ENCODE data around the gene PRRT4. TPM values are rescaled to one million over a fixed set of nuclear protein-coding genes. Genes with fewer than 3 reads are reported as not detected.

PRRT4 gene
- total and polyA plus RNA-seq, 4 experiments from 2014 or later, result 0.11 to 0.58 (median 0.34) TPM

DNA sequence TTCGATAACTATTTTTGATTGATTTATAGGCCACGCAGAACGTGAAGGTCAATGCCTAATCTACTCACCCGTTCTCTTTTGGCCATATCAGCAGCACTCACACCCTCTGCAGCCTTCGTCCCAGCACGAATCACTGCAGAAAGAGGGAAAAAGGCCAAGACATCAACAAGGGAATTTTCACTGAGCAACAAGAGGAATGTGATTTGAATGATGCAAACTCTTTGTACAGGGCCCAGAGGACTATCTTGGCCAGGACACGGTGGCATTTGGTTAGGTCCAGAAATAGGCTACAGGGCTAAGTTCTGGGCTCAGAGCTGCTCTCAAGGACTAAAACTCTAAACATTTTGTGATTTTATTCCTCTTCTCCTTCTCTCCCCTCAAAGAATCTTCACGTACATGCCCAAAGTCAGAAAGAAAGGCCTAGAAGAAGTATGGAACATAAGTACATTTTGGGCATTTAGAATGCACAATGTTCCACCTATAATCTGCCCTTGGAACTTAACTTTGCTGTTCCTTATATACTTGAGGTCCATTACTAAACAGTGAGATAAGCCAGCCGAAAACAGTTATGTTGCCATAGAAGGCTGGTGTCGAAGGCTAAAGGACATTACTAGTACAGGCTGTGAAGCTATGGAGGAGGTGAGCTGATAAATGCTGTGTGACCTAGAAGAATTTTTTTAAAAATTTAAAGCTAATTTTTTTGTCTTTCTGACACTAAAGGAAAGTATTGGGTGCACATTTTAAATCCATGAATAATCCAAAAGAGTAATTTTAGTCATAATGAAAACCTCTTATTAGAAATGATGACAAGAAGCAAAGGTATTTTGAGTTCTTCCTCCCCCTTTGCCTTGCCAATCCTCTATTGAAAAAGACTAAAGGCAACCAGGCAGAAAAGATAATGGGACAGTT, 37.8 kb downstream of the PRRT4 start:
- Histone ChIP-seq H3K27me3 (ENCODE audit: insufficient read depth, low read length) (no peaks in the 10 kb centered on the region), H3K4me1 (ENCODE audit: insufficient read depth, low read length) (peaks cover 17% of the 10 kb centered on the region), H3K9me3 (ENCODE audit: control insufficient read depth in 1 of 2, low read length in 2 of 2) (no peaks in the 10 kb centered on the region), H3K27ac (ENCODE audit: low read depth, low read length) (no peak overlapping the region), H3K36me3 (ENCODE audit: insufficient read depth, low read length) (peaks cover 45% of the 10 kb centered on the region), H3K4me3 (ENCODE audit: low read length in 2 of 2) (no peak overlapping the region)
- no peak for DNase-seq
- H3K27me3 Mint-ChIP-seq, result no peaks in the 10 kb centered on the region
- ChIA-PET CTCF (ENCODE audit: partially characterized antibody) (interaction anchor here (1.3 to 4.3 kb wide), 3 partner anchors 103 to 615 kb away, joined by 4 to 18 read pairs (median 13); no protein-coding TSS in a partner anchor), POLR2A (ENCODE audit: partially characterized antibody) (no interaction called here)
- H3K4me1 Mint-ChIP-seq, result peaks cover 13 to 31% (median 22%) of the 10 kb centered on the region in 4 donors
- intact Hi-C loops (cut with micrococcal nuclease), result no loop called here
- no peaks in the 10 kb centered on the region for H3K9me3 Mint-ChIP-seq
- peaks cover 59 to 77% of the 10 kb centered on the region in 2 donors for H3K36me3 Mint-ChIP-seq
- peak overlapping the region in 1 of 7 donors; percentile 19 for H3K27ac Mint-ChIP-seq
- no peak overlapping the region for H3K4me3 Mint-ChIP-seq

DNA sequence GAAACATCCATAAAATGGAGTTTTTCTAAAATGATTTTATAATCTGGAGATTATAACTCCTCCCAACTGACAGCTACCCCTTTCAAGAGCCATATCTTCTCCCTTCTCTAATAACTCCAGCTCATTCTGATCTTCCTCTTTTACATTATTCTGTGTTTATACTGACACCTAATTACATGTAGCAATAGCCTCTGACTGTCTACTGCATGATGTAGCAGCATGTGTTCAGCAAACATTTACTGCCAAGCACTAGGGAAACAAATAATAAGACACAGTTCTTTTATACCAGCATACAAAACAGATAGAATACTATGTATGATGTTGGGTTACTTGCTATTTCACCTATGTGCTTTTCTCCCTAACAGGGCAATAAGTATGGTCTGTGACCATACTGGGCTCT, 38.5 kb downstream of the PRRT4 start:
- POLR2A ChIA-PET (ENCODE audit: partially characterized antibody), result no interaction called here
- H3K27ac Mint-ChIP-seq, result peak overlapping the region in 2 of 7 donors; percentile 5 to 70

DNA sequence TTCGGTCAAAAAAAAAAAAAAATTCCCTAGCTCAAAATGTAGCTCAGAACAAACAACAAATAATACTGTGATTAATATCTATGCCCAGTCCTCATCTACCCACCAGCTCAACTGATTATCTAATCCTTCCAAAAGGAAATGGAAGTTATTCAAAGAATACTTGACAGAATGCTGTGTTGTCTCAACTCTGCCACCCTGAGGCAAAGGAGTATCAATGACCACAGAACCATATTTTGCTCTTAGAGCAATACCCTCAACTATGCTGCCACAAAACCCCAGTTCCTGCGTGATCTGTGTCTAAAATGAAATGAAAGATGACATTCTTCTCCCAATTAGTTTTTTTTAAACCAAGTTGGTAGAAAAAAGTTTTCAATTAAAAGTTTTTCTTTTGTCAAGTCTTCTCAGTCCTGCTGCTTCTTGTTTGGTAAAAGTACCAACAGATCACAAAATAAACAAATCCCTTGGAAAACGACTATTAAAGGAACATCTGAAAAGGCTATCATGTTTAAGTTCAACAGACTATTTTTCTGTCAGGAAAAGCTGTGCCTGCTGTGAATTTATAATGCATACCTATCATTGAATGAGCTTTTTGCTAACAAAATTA, 39.3 kb downstream of the PRRT4 start:
- no peaks in the 10 kb centered on the region for H3K27me3 Mint-ChIP-seq
- H3K4me1 Mint-ChIP-seq, result peaks cover 13 to 34% (median 23%) of the 10 kb centered on the region in 4 donors
- H3K27me3 ChIP-seq (ENCODE audit: insufficient read depth, low read length), result no peaks in the 10 kb centered on the region
- peaks cover 59% of the 10 kb centered on the region for H3K36me3 ChIP-seq (ENCODE audit: insufficient read depth, low read length)
- H3K4me1 ChIP-seq (ENCODE audit: insufficient read depth, low read length), result peaks cover 17% of the 10 kb centered on the region
- peak overlapping the region in 3 of 8 donors; percentile 2 to 17 (median 8) for H3K4me3 Mint-ChIP-seq
- no peak overlapping the region for H3K27ac ChIP-seq (ENCODE audit: low read depth, low read length)
- intact Hi-C loops (cut with micrococcal nuclease), result no loop called here
- peak in 2 of 5 donors; percentile 10 to 20 for DNase-seq
- H3K9me3 Mint-ChIP-seq, result no peaks in the 10 kb centered on the region
- no peaks in the 10 kb centered on the region for H3K9me3 ChIP-seq (ENCODE audit: control insufficient read depth in 1 of 2, low read length in 2 of 2)
- ChIA-PET POLR2A (ENCODE audit: partially characterized antibody) (interaction anchor here (1.5 kb wide), 1 partner anchor 22 kb away, joined by 3 read pairs; the partner anchor contains the start of gene RBM28), CTCF (ENCODE audit: partially characterized antibody) (interaction anchor here (1.1 to 4.3 kb wide), 8 partner anchors 18 to 613 kb away, joined by 3 to 18 read pairs (median 6); partner anchors contain the start of gene RBM28)
- no peak overlapping the region for H3K4me3 ChIP-seq (ENCODE audit: low read length in 2 of 2)
- H3K36me3 Mint-ChIP-seq, result peaks cover 67 to 79% of the 10 kb centered on the region in 2 donors
- H3K27ac Mint-ChIP-seq, result peak overlapping the region in 6 of 7 donors; percentile 0 to 65 (median 26)

More for the DNA sequence above, 38.5 kb downstream of the PRRT4 start:
- CTCF ChIA-PET (ENCODE audit: partially characterized antibody), result interaction anchor here (1.3 to 4.3 kb wide), 4 partner anchors 21 to 614 kb away, joined by 4 to 18 read pairs (median 12); partner anchors contain the start of gene RBM28
- intact Hi-C loops (cut with micrococcal nuclease), result no loop called here
- Mint-ChIP-seq H3K36me3 (peaks cover 62 to 74% of the 10 kb centered on the region in 2 donors), H3K4me3 (no peak overlapping the region), H3K27me3 (no peaks in the 10 kb centered on the region), H3K9me3 (no peaks in the 10 kb centered on the region), H3K4me1 (peaks cover 13 to 34% (median 23%) of the 10 kb centered on the region in 4 donors)
- DNase-seq, result no peak
- Histone ChIP-seq H3K9me3 (ENCODE audit: control insufficient read depth in 1 of 2, low read length in 2 of 2) (no peaks in the 10 kb centered on the region), H3K36me3 (ENCODE audit: insufficient read depth, low read length) (peaks cover 50% of the 10 kb centered on the region), H3K4me1 (ENCODE audit: insufficient read depth, low read length) (peaks cover 17% of the 10 kb centered on the region), H3K4me3 (ENCODE audit: low read length in 2 of 2) (no peak overlapping the region), H3K27ac (ENCODE audit: low read depth, low read length) (no peak overlapping the region), H3K27me3 (ENCODE audit: insufficient read depth, low read length) (no peaks in the 10 kb centered on the region)

DNA sequence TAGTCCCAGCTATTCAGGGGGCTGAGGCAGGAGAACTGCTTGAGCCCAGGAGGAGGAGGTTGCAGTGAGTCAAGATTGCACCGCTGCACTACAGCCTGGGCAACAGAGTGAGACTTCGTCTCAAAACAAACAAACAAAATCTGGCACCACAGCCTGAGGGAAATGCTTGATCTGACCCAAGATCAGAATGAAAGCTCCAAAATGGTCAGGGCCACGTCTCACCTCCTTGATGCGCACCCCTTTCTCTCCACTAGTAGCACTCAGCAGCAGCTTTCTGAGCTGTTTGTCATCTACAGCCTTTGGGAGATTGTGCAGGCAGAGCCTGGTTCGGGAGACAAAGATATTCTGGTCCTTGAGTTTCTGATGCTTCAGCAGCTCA, 40.5 kb downstream of the PRRT4 start:
- H3K36me3 Mint-ChIP-seq, result peaks cover 67 to 79% of the 10 kb centered on the region in 2 donors
- H3K36me3 ChIP-seq (ENCODE audit: insufficient read depth, low read length), result peaks cover 62% of the 10 kb centered on the region
- no peaks in the 10 kb centered on the region for H3K27me3 Mint-ChIP-seq
- ChIA-PET CTCF (ENCODE audit: partially characterized antibody) (interaction anchor here (1.2 to 4.3 kb wide), 9 partner anchors 13 to 612 kb away, joined by 3 to 18 read pairs (median 5); partner anchors contain the start of gene RBM28), POLR2A (ENCODE audit: partially characterized antibody) (interaction anchor here (1.5 kb wide), 1 partner anchor 23 kb away, joined by 3 read pairs; the partner anchor contains the start of gene RBM28)
- no peaks in the 10 kb centered on the region for H3K27me3 ChIP-seq (ENCODE audit: insufficient read depth, low read length)
- H3K4me3 ChIP-seq (ENCODE audit: low read length in 2 of 2), result no peak overlapping the region
- H3K27ac ChIP-seq (ENCODE audit: low read depth, low read length), result no peak overlapping the region
- intact Hi-C loops (cut with micrococcal nuclease), result no loop called here
- H3K4me1 Mint-ChIP-seq, result peaks cover 13 to 34% (median 23%) of the 10 kb centered on the region in 4 donors
- H3K4me1 ChIP-seq (ENCODE audit: insufficient read depth, low read length), result peaks cover 17% of the 10 kb centered on the region
- no peaks in the 10 kb centered on the region for H3K9me3 ChIP-seq (ENCODE audit: control insufficient read depth in 1 of 2, low read length in 2 of 2)
- H3K27ac Mint-ChIP-seq, result peak overlapping the region in 6 of 7 donors; percentile 22 to 87 (median 78)
- peak overlapping the region in 3 of 8 donors; percentile 28 to 56 (median 46) for H3K4me3 Mint-ChIP-seq
- no peaks in the 10 kb centered on the region for H3K9me3 Mint-ChIP-seq
- DNase-seq, result no peak

DNA sequence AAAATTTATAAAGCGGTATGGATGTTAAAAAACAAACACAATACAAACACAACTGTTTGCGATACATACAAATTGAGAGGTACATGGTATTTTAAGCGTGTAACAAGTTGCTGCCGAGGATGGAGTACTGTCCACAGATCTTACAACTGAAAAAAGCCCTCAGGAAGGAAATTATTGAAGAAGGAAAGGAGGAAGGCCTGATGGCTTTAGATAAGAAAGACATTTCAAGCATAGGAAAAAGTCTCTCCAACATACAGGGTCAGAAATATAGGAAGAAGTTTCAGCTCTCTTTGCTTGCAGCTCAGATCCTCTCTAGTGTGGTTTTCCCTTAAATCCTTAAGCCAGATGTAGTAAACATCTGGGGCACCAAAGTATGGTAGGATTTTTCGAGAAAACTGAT, 42.8 kb downstream of the PRRT4 start:
- peaks cover 68% of the 10 kb centered on the region for H3K36me3 ChIP-seq (ENCODE audit: insufficient read depth, low read length)
- POLR2A ChIA-PET (ENCODE audit: partially characterized antibody), result no interaction called here
- no peak overlapping the region for H3K4me3 Mint-ChIP-seq
- peaks cover 13 to 35% (median 25%) of the 10 kb centered on the region in 4 donors for H3K4me1 Mint-ChIP-seq
- H3K27me3 Mint-ChIP-seq, result no peaks in the 10 kb centered on the region
- no peaks in the 10 kb centered on the region for H3K27me3 ChIP-seq (ENCODE audit: insufficient read depth, low read length)
- CTCF ChIA-PET (ENCODE audit: partially characterized antibody), result no interaction called here
- intact Hi-C loops (cut with micrococcal nuclease), result no loop called here
- peaks cover 17% of the 10 kb centered on the region for H3K4me1 ChIP-seq (ENCODE audit: insufficient read depth, low read length)
- H3K9me3 ChIP-seq (ENCODE audit: control insufficient read depth in 1 of 2, low read length in 2 of 2), result no peaks in the 10 kb centered on the region
- no peaks in the 10 kb centered on the region for H3K9me3 Mint-ChIP-seq
- no peak overlapping the region for H3K4me3 ChIP-seq (ENCODE audit: low read length in 2 of 2)
- DNase-seq, result no peak
- peaks cover 66 to 76% of the 10 kb centered on the region in 2 donors for H3K36me3 Mint-ChIP-seq
- no peak overlapping the region for H3K27ac ChIP-seq (ENCODE audit: low read depth, low read length)
- H3K27ac Mint-ChIP-seq, result peak overlapping the region in 2 of 7 donors; percentile 25 to 49

DNA sequence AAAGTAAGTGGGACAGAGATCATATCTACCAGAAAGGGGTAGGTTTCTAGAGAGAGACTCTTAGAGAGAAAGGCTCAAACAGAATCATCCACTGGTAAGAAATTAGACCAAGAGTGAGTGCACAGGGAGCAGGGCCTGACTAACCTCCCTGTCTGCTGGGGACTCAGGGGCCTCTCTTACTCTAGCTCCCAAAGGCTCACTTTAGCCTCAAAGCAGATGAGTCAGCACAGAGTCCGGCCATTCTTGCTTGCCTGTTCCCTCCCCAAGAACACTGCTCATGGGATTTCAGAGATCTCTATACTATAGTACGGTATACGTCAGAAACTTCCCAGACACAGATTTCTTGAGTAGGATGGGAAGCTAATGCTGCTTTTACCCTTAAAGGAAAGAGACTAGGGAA, 50.5 kb downstream of the PRRT4 start:
- no peak overlapping the region for H3K4me3 ChIP-seq (ENCODE audit: low read length in 2 of 2)
- peaks cover 0 to 5% (median 0%) of the 10 kb centered on the region in 4 donors for H3K4me1 Mint-ChIP-seq
- H3K36me3 ChIP-seq (ENCODE audit: insufficient read depth, low read length), result peaks cover 72% of the 10 kb centered on the region
- peaks cover 81 to 88% of the 10 kb centered on the region in 2 donors for H3K36me3 Mint-ChIP-seq
- H3K9me3 Mint-ChIP-seq, result no peaks in the 10 kb centered on the region
- no peak overlapping the region for H3K27ac ChIP-seq (ENCODE audit: low read depth, low read length)
- H3K27me3 ChIP-seq (ENCODE audit: insufficient read depth, low read length), result no peaks in the 10 kb centered on the region
- no peak overlapping the region for H3K4me3 Mint-ChIP-seq
- H3K4me1 ChIP-seq (ENCODE audit: insufficient read depth, low read length), result no peaks in the 10 kb centered on the region
- POLR2A ChIA-PET (ENCODE audit: partially characterized antibody), result no interaction called here
- CTCF ChIA-PET (ENCODE audit: partially characterized antibody), result no interaction called here
- H3K27ac Mint-ChIP-seq, result no peak overlapping the region
- no peaks in the 10 kb centered on the region for H3K27me3 Mint-ChIP-seq
- intact Hi-C loops (cut with micrococcal nuclease), result no loop called here
- no peak for DNase-seq
- H3K9me3 ChIP-seq (ENCODE audit: control insufficient read depth in 1 of 2, low read length in 2 of 2), result no peaks in the 10 kb centered on the region

DNA sequence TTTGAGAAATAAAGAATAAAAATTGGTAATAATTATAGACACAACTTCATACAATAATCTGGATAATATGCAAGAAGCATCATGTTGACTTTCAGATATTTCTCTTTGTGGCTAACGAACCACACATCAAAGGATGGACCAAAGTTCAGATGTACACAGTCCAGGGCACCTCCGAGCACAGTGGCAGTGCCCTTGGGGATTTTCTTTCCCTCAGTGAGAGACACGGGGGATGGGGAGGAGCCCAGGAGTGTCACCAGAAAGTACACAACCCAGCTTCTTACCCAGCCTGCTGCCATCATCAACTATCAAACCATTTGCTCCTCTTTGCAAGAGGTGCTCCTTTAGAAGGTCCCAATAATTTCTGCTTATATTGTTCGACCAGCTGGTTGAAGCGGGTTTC, 51.0 kb downstream of the PRRT4 start:
- Histone ChIP-seq H3K36me3 (ENCODE audit: insufficient read depth, low read length) (peaks cover 69% of the 10 kb centered on the region), H3K9me3 (ENCODE audit: control insufficient read depth in 1 of 2, low read length in 2 of 2) (no peaks in the 10 kb centered on the region), H3K4me1 (ENCODE audit: insufficient read depth, low read length) (no peaks in the 10 kb centered on the region), H3K4me3 (ENCODE audit: low read length in 2 of 2) (no peak overlapping the region), H3K27ac (ENCODE audit: low read depth, low read length) (no peak overlapping the region), H3K27me3 (ENCODE audit: insufficient read depth, low read length) (no peaks in the 10 kb centered on the region)
- intact Hi-C loops (cut with micrococcal nuclease), result no loop called here
- no peaks in the 10 kb centered on the region for H3K27me3 Mint-ChIP-seq
- H3K36me3 Mint-ChIP-seq, result peaks cover 81 to 89% of the 10 kb centered on the region in 2 donors
- H3K9me3 Mint-ChIP-seq, result no peaks in the 10 kb centered on the region
- CTCF ChIA-PET (ENCODE audit: partially characterized antibody), result no interaction called here
- POLR2A ChIA-PET (ENCODE audit: partially characterized antibody), result no interaction called here
- no peak overlapping the region for H3K27ac Mint-ChIP-seq
- peaks cover 0 to 5% (median 0%) of the 10 kb centered on the region in 4 donors for H3K4me1 Mint-ChIP-seq
- no peak for DNase-seq
- no peak overlapping the region for H3K4me3 Mint-ChIP-seq
